Neural cell (in vitro differentiated cells): ENCODE data around the gene FBRSL1. TPM values are rescaled to one million over a fixed set of nuclear protein-coding genes. Genes with fewer than 3 reads are reported as not detected.

Source experiments
- H2AFZ ChIP-seq: fragments of 200-600, 300-800 bp; sonication (generic), shearing (Covaris generic); 2 replicates; pipeline ENCODE4 v1.6.0; 2014; ENCODE audit warnings: low read depth, mild to moderate bottlenecking, antibody characterized with exemption, low read length, moderate library complexity
- H3F3A ChIP-seq: fragments of 200-600 bp; shearing (Covaris generic); 2 replicates; pipeline ENCODE4 v1.6.1; 2016; ENCODE audit warnings: mild to moderate bottlenecking, moderate library complexity, mixed read lengths, antibody characterized with exemption, low read length; ENCODE audit not compliant: insufficient read depth, poor library complexity, severe bottlenecking
- H3K27ac ChIP-seq: fragments of 200-600, 300-800 bp; sonication (generic), shearing (Covaris generic); 2 replicates; pipeline ENCODE4 v1.5.1; 2014; ENCODE audit warnings: mild to moderate bottlenecking, low read length, moderate library complexity
- H3K27me3 ChIP-seq: fragments of 300-800, 200-600 bp; sonication (generic), shearing (Covaris generic); 2 replicates; pipeline ENCODE4 v1.6.0; 2014; ENCODE audit warnings: mild to moderate bottlenecking, low read depth, low read length, moderate library complexity; ENCODE audit not compliant: insufficient read depth
- H3K36me3 ChIP-seq: fragments of 300-800, 200-600 bp; sonication (generic), shearing (Covaris generic); 2 replicates; pipeline ENCODE4 v1.5.1; 2014; ENCODE audit warnings: mild to moderate bottlenecking, antibody characterized with exemption, low read length, moderate library complexity; ENCODE audit not compliant: insufficient read depth
- H3K4me2 ChIP-seq: fragments of 300-800, 200-600 bp; sonication (generic), shearing (Covaris generic); 2 replicates; pipeline ENCODE4 v1.6.0; 2014; ENCODE audit warnings: mild to moderate bottlenecking, low read length
- H3K4me3 ChIP-seq: fragments of 300-800, 200-600 bp; sonication (generic), shearing (Covaris generic); 2 replicates; pipeline ENCODE4 v1.5.1; 2014; ENCODE audit warnings: mild to moderate bottlenecking, low read length, moderate library complexity
- H3K79me2 ChIP-seq: fragments of 200-600 bp; shearing (Covaris generic); replicated peaks from 2 replicates; pipeline ENCODE4 v1.6.0; 2014; ENCODE audit warnings: mild to moderate bottlenecking, low read length, moderate library complexity; ENCODE audit not compliant: insufficient read depth
- H3K9ac ChIP-seq: fragments of 300-800, 200-600 bp; sonication (generic), shearing (Covaris generic); 2 replicates; pipeline ENCODE4 v1.6.1; 2016; ENCODE audit warnings: mild to moderate bottlenecking, low read length, mixed read lengths
- H3K9me2 ChIP-seq: fragments of 200-600 bp; shearing (Covaris generic); 2 replicates; pipeline ENCODE4 v1.6.1; 2016; ENCODE audit warnings: mild to moderate bottlenecking, low read length, mixed read lengths; ENCODE audit not compliant: insufficient read depth
- H3K9me3 ChIP-seq: fragments of 200-600, 300-800 bp; sonication (generic), shearing (Covaris generic); 2 replicates; pipeline ENCODE4 v1.6.1; 2016; ENCODE audit warnings: mild to moderate bottlenecking, mixed run types, low read length, moderate library complexity, mixed read lengths
- H4K20me1 ChIP-seq: fragments of 200-600 bp; shearing (Covaris generic); 2 replicates; pipeline ENCODE4 v1.6.1; 2016; ENCODE audit warnings: mild to moderate bottlenecking, mixed run types; ENCODE audit not compliant: insufficient read depth
- CTCF ChIP-seq: fragments of 450-650 bp; IDR thresholded peaks from 2 replicates; pipeline ENCODE4 v1.5.1; 2014; ENCODE audit warnings: antibody characterized with exemption, mild to moderate bottlenecking, moderate library complexity; ENCODE audit not compliant: poor library complexity, severe bottlenecking
- EP300 ChIP-seq: fragments of 450-650 bp; conservative IDR thresholded peaks from 2 replicates; pipeline ENCODE4 v1.6.1; 2014; ENCODE audit warnings: antibody characterized with exemption, mild to moderate bottlenecking, moderate library complexity; ENCODE audit not compliant: poor library complexity, severe bottlenecking
- EZH2 ChIP-seq: fragments of 200-600, 300-800 bp; shearing (Covaris generic), sonication (generic); IDR thresholded peaks from 2 replicates; pipeline ENCODE4 v1.6.1; 2014; ENCODE audit warnings: antibody characterized with exemption, low read length, borderline replicate concordance, mild to moderate bottlenecking; ENCODE audit not compliant: insufficient read depth, poor library complexity, severe bottlenecking
- MXI1 ChIP-seq: fragments of 450-650 bp; conservative IDR thresholded peaks from 2 replicates; pipeline ENCODE4 v1.6.1; 2014; ENCODE audit warnings: antibody characterized with exemption, mild to moderate bottlenecking; ENCODE audit not compliant: poor library complexity, severe bottlenecking
- POLR2AphosphoS5 ChIP-seq: IDR thresholded peaks from 2 replicates; pipeline ENCODE4 v1.6.1; 2012
- RAD21 ChIP-seq: fragments of 450-650 bp; conservative IDR thresholded peaks from 2 replicates; pipeline ENCODE4 v1.6.1; 2014; ENCODE audit warnings: antibody characterized with exemption, mild to moderate bottlenecking, moderate library complexity
- REST ChIP-seq: IDR thresholded peaks from 2 replicates; pipeline ENCODE4 v1.6.1; 2012; ENCODE audit warnings: borderline replicate concordance
- SMC3 ChIP-seq: fragments of 450-650 bp; conservative IDR thresholded peaks from 2 replicates; pipeline ENCODE4 v1.6.1; 2014; ENCODE audit warnings: antibody characterized with exemption, mild to moderate bottlenecking, moderate library complexity; ENCODE audit not compliant: poor library complexity
- TAF1 ChIP-seq: IDR thresholded peaks from 2 replicates; pipeline ENCODE4 v1.6.1; 2012; ENCODE audit warnings: low read depth
- polyA plus RNA-seq: library from polyadenylated mRNA; depleted of rRNA; stranded (reverse); fragments of >200 nt; gene quantifications from 2 replicates; pipeline ENCODE4 v1.2.3, GENCODE V29; 2014

Gene FBRSL1
- polyA plus RNA-seq, 1 donor from 2014 or later, result 11.9 TPM

DNA sequence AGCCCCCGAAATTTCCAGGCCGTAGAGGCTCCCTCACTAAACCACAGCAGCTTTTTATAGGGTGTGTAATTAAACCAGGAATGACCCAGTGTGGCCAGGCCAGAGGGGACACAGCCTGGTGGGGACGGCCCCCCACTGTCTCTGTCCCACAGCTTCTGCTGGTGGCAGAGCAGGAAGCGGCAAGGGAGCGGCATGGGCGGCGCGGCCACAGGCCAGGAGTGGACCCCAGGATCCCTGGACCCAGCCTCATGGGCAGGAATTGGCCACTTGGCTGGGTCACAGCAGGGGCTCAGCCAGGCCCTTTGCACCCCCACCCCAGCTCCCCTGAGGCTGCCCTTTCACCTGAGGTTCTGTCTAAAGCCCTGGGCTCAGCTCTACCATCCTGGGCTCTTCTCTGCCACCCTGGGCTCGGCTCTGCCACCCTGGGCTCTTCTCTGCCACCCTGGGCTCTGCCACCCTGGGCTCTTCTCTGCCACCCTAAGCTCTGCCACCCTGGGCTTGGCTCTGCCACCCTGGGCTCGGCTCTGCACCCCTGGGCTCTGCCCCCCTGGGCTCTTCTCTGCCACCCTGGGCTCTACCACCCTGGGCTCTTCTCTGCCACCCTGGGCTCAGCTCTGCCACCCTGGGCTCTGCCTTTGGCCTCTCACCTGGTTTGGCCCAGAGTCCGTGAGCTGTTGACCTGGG is 39.3 kb downstream of the FBRSL1 start:
- peak overlapping the region; percentile 72 for H3K27ac ChIP-seq
- H3K27me3 ChIP-seq, result no peaks in the 10 kb centered on the region
- no peaks in the 10 kb centered on the region for H3K79me2 ChIP-seq
- no peak overlapping the region for H3K9ac ChIP-seq
- H3K4me3 ChIP-seq, result no peak overlapping the region
- no peak overlapping the region for H3K4me2 ChIP-seq
- H3F3A ChIP-seq, result no peaks in the 10 kb centered on the region
- no peaks in the 10 kb centered on the region for H3K36me3 ChIP-seq
- H3K9me2 ChIP-seq, result no peaks in the 10 kb centered on the region
- no peaks in the 10 kb centered on the region for H4K20me1 ChIP-seq
- no peaks in the 10 kb centered on the region for H3K9me3 ChIP-seq
- TF ChIP-seq EP300, result no peak
- no peak for TF ChIP-seq SMC3
- TF ChIP-seq REST, result no peak
- TF ChIP-seq TAF1, result no peak
- no peak for TF ChIP-seq CTCF
- TF ChIP-seq POLR2AphosphoS5, result no peak
- TF ChIP-seq MXI1, result no peak
- TF ChIP-seq RAD21, result no peak
- no peak for TF ChIP-seq EZH2
- H2AFZ ChIP-seq, result no peak overlapping the region

DNA sequence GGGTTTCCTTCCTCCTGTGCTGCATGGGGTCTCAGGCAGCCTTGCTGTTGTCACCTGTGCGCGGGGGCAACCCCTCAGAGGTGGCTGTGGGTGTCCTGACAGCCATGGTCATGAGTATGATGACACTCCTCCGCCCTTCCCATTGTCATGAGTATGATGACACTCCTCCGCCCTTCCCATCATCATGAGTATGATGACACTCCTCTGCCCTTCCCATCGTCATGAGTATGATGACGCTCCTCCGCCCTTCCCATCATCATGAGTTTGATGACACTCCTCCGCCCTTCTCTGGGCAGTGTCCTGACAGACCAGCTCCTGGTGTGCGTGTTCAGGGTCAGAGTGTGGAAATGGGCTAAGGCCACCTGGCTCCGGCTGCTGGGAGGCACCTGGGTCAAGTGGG is 40.0 kb downstream of the FBRSL1 start:
- Histone ChIP-seq H3K27ac (peak overlapping the region; percentile 72), H3F3A (no peaks in the 10 kb centered on the region), H3K27me3 (no peaks in the 10 kb centered on the region), H3K9me3 (no peaks in the 10 kb centered on the region), H3K9ac (peak overlapping the region; percentile 20), H3K79me2 (no peaks in the 10 kb centered on the region), H3K4me2 (no peak overlapping the region), H4K20me1 (no peaks in the 10 kb centered on the region), H3K9me2 (no peaks in the 10 kb centered on the region), H3K36me3 (no peaks in the 10 kb centered on the region), H2AFZ (no peak overlapping the region), H3K4me3 (peak overlapping the region; percentile 38)
- TF ChIP-seq CTCF (no peak), EP300 (no peak), REST (no peak), RAD21 (no peak), EZH2 (no peak), POLR2AphosphoS5 (no peak), SMC3 (no peak), MXI1 (no peak), TAF1 (no peak)
